ENCODE results near the gene TRAF4. TPM values are rescaled to one million over a fixed set of nuclear protein-coding genes. Genes with fewer than 3 reads are reported as not detected.
A peak's percentile ranks its signal among the peaks of the same experiment; 100 is the strongest.

TRAF4 gene
- total RNA-seq, 4 donors from 2014 or later = 4.6 to 12.6 (median 10.6) TPM

DNA sequence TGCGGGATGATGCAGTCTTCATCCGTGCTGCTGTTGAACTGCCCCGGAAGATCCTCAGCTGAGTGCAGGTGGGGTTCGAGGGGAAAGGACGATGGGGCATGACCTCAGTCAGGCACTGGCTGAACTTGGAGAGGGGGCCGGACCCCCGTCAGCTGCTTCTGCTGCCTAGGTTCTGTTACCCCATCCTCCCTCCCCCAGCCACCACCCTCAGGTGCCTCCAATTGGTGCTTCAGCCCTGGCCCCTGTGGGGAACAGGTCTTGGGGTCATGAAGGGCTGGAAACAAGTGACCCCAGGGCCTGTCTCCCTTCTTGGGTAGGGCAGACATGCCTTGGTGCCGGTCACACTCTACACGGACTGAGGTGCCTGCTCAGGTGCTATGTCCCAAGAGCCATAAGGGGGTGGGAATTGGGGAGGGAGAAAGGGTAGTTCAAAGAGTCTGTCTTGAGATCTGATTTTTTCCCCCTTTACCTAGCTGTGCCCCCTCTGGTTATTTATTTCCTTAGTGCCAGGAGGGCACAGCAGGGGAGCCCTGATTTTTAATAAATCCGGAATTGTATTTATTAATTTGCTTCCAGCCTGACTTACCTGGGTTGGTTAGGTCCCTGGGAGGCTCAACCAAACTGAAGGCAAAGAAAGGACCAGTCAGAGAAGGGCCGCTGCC is 5.8 kb downstream of the TRAF4 start:
- Histone ChIP-seq H3K4me3 (no peak overlapping the region), H3K4me1 (peaks cover 33 to 48% (median 44%) of the 10 kb centered on the region in 4 donors), H3K27ac (replicated peaks in 1 of 4) (peak overlapping the region; percentile 13 to 60 (median 36)), H3K27me3 (no peaks in the 10 kb centered on the region), H3K36me3 (peaks cover 0 to 28% (median 23%) of the 10 kb centered on the region in 4 donors), H3K9me3 (no peaks in the 10 kb centered on the region)
- TF ChIP-seq EP300 (IDR thresholded peaks at IDR 0.05) = no peak
- TF ChIP-seq POLR2AphosphoS5 (IDR thresholded peaks at IDR 0.05) = no peak
- intact Hi-C loops (cut with DNase I) = loop anchor here (2.0 kb wide), 1 partner anchor 23 kb away; the partner anchor contains the start of gene TLCD1
- 56% methylated on average over 6 of the region's 11 CpGs for WGBS
- DNase-seq (ENCODE audit: extremely low spot score) = no peak

DNA sequence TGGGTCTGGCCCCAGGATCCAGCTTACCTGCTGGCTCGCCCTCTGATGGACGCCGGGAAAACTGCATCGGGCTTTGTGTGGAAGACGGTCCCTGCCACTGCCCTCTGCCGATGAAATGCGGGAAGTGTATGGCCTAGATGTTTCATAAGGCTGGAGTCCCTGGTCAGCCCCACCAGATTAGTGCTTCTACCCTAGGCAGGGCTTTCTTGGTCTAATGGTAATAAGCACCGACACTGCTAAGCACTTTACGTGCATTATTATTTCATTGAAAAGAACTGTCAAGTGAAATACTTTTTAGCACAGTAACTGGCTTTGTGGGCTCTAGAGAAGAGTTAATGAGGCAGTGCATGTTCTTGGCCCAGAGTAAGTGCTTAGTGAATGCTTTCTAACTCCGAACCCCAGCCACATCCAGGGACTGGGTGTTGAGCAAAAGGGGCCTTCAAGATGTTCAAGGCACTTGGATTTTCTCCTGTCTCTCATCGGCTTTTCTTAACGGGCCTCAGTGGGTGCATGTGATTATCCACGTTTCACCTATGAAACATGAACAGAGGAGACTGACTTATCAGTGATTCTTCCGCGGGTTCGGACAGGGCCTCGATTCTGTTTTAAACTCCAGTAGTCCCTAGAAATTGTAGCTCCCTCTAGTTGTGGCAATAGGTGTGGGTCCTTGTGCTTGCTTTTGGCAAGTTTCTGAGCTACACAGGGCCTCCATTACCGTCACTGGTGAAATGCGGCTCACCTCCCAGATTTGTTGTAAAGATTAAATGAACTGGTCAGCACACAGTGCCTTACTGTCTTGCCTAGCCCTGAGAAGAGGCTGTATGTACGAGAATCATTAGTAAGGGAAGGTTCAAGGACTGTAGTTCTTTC is 6.6 kb downstream of the TRAF4 start:
- peaks cover 25 to 41% (median 37%) of the 10 kb centered on the region in 4 donors for H3K4me1 ChIP-seq
- H3K4me3 ChIP-seq = no peak overlapping the region
- TF ChIP-seq, protein P1, sequence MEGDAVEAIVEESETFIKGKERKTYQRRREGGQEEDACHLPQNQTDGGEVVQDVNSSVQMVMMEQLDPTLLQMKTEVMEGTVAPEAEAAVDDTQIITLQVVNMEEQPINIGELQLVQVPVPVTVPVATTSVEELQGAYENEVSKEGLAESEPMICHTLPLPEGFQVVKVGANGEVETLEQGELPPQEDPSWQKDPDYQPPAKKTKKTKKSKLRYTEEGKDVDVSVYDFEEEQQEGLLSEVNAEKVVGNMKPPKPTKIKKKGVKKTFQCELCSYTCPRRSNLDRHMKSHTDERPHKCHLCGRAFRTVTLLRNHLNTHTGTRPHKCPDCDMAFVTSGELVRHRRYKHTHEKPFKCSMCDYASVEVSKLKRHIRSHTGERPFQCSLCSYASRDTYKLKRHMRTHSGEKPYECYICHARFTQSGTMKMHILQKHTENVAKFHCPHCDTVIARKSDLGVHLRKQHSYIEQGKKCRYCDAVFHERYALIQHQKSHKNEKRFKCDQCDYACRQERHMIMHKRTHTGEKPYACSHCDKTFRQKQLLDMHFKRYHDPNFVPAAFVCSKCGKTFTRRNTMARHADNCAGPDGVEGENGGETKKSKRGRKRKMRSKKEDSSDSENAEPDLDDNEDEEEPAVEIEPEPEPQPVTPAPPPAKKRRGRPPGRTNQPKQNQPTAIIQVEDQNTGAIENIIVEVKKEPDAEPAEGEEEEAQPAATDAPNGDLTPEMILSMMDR (IDR thresholded peaks at IDR 0.05) = peak in 2 of 3 experiments; percentile 100
- TF ChIP-seq POLR2AphosphoS5 (IDR thresholded peaks at IDR 0.05) = peak; percentile 67 to 83
- no peak for TF ChIP-seq POLR2A (IDR thresholded peaks at IDR 0.05; ENCODE audit: low read depth)
- no peak for TF ChIP-seq EP300 (IDR thresholded peaks at IDR 0.05)
- WGBS = 38% methylated on average over 20 of the region's 20 CpGs
- peaks cover 0 to 34% (median 23%) of the 10 kb centered on the region in 4 donors for H3K36me3 ChIP-seq
- intact Hi-C loops (cut with DNase I) = no loop called here
- H3K27me3 ChIP-seq = no peaks in the 10 kb centered on the region
- H3K9me3 ChIP-seq = no peaks in the 10 kb centered on the region
- peak; percentile 98 for DNase-seq (ENCODE audit: extremely low spot score)
- H3K27ac ChIP-seq (replicated peaks in 1 of 4) = peak overlapping the region in 3 of 4 donors; percentile 13 to 60 (median 43)

DNA sequence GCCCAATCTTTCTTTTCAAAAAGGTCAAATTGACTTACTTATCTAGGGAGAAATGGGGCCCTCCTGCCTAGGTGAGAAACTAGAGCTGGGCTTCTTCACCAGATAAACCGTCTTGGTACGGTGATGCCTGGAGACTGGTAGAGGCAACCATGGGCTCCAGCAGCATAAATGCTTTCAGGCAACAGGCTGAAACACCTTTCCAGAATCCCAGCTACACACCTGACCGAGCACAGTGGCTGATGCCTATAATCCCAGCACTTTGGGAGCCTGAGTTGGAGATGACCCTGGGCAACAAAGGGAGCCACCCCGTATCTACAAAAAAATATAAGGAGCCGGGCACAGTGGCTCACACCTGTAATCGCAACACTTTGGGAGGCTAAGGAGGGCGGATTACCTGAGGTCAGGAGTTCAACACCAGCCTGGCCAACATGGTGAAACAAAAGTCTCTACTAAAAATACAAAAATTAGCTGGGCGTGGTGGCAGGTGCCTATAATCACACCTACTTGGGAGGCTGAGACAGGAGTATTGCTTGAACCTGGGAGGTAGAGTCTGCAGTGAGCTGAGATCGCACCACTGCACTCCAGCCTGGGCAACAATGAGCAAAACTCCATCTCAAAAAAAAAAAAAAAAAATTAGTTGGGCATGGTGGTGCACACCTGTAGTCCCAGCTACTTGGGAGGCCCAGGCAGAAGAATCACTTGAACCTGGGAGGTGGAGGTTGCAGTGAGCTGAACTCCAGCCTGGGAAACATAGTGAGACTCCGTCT is 8.0 kb downstream of the TRAF4 start:
- H3K36me3 ChIP-seq = peaks cover 0 to 34% (median 26%) of the 10 kb centered on the region in 4 donors
- intact Hi-C loops (cut with DNase I) = no loop called here
- TF ChIP-seq, protein P1 (IDR thresholded peaks at IDR 0.05) = no peak
- no peak for TF ChIP-seq POLR2AphosphoS5 (IDR thresholded peaks at IDR 0.05)
- no peak for TF ChIP-seq EP300 (IDR thresholded peaks at IDR 0.05)
- no peak for TF ChIP-seq POLR2A (IDR thresholded peaks at IDR 0.05; ENCODE audit: low read depth)
- no peak overlapping the region for H3K27ac ChIP-seq (replicated peaks in 1 of 4)
- H3K4me1 ChIP-seq = peaks cover 12 to 30% (median 26%) of the 10 kb centered on the region in 4 donors
- no peaks in the 10 kb centered on the region for H3K27me3 ChIP-seq
- WGBS = 94% methylated on average over 10 of the region's 10 CpGs
- no peaks in the 10 kb centered on the region for H3K9me3 ChIP-seq
- DNase-seq (ENCODE audit: extremely low spot score) = no peak
- no peak overlapping the region for H3K4me3 ChIP-seq

DNA sequence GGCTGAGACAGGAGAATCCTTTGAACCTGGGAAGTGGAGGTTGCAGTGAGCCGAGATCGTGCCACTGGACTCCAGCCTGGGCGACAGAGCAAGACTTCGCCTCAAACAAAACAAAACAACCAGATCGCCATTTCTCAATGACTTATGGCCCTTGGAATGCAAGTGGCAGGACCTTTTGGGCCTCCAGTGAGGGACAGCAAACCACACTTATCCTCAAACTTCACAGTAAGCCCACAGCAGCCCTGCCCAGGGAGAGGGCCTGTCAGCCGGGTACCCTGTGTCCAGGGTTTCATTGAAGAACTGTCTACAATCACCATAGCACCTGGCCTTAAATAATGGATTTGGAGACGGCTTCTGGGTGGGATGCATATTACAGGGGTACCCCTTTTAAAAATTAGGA is 11.7 kb downstream of the TRAF4 start:
- 93% methylated on average over 7 of the region's 7 CpGs for WGBS
- peaks cover 2 to 7% (median 5%) of the 10 kb centered on the region in 4 donors for H3K4me1 ChIP-seq

More for the DNA sequence above, 11.7 kb downstream of the TRAF4 start:
- H3K36me3 ChIP-seq = peaks cover 17 to 42% (median 32%) of the 10 kb centered on the region in 4 donors
- H3K9me3 ChIP-seq = no peaks in the 10 kb centered on the region
- H3K27me3 ChIP-seq = no peaks in the 10 kb centered on the region
- no peak for DNase-seq (ENCODE audit: extremely low spot score)
- no peak overlapping the region for H3K4me3 ChIP-seq
- no peak overlapping the region for H3K27ac ChIP-seq (replicated peaks in 1 of 4)
- intact Hi-C loops (cut with DNase I) = loop anchor here (5.0 kb wide), 1 partner anchor 142 kb away; the partner anchor contains the start of gene FLOT2
- TF ChIP-seq, protein P1 (IDR thresholded peaks at IDR 0.05) = no peak
